GM04504 (cell line): ENCODE data around the gene ZIC5.

Experiments
- DNase-seq: peaks from one replicate; pipeline ENCODE4 v3.0.0-alpha.2; 2012; ENCODE audit warnings: low read depth

The ZIC5 gene

DNA sequence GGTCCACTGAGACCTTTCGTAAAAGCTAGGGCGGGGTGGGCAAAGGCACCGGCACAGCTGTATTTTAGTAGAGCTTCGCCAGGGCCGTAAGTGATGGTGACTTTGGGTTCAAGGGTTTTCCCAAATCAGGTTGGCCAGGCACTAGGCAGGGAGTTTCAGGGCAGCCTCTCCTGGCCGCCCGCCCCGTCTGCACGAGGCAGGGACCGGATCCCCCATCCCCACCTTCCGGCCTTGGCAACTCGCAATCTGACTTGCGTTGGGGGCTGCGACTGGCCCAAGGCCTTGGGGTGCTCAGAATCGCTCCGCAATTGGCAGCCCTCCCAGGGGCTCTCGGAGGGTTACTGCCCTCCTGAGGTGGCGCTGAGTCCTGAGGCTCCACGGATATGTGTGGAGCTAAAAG is 4.1 kb upstream of the ZIC5 start:
- no peak for DNase-seq

- DNase-seq, result no peak
Measured at GRCh38 chr13:99974939-99975561, 3.5 kb upstream of the ZIC5 start.

DNA sequence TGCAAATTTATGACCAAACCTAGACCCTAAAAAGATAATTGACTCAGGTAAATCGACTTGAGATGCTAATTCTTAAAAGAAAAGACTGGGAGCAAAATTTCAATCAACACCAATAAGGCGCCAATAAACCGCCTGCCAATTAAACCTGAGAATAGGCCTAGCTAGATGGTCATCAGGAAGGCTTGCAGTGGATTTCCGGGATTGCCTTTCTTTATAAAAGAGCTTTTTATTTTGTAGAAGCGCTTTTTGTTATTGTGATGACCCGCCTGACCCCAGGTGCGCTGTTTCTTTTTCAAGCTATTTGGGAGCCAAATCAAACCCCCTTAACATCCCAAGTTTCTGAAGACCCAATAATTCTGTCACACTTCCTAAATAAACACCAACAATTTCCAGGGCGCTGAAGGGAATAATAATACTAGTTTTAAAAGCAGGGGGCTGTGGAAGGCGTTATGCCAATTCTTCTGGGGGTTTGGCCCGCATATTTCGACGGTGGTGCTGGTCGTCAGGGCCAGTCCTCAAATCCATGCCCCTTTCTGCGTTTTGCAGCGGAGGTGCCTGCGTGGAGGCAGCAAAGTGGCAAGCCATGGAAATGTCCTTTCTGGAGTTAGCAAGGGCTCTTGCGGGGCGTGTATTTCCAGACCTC is 2.9 kb upstream of the ZIC5 start:
- DNase-seq, result no peak

DNA sequence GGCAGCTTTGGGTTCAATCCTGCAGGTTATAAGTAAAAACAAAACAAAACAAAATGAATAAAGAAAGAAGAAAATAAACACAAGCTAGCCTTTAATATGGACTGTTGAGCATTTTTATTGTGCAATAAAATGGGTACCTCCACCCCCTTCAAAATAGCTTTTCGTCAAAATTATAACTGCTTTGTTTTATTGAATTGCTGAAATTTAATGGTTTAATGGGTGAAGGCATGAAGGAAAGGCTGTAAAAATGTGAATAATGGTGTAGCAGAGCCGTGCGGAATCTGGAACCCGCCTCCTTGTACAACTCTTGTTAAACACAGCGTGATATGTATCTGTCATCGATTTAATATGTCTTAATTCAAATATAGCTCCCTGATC is 2.2 kb upstream of the ZIC5 start:
- DNase-seq, result no peak

GRCh38 chr13:99973163-99973807 is 1.7 kb upstream of the ZIC5 start:
- DNase-seq, result no peak

GRCh38 chr13:99972190-99972731 is 694 bp upstream of the ZIC5 start:
- DNase-seq, result no peak

- DNase-seq, result no peak
Measured at GRCh38 chr13:99970651-99971575, 654 bp downstream of the ZIC5 start.

DNA sequence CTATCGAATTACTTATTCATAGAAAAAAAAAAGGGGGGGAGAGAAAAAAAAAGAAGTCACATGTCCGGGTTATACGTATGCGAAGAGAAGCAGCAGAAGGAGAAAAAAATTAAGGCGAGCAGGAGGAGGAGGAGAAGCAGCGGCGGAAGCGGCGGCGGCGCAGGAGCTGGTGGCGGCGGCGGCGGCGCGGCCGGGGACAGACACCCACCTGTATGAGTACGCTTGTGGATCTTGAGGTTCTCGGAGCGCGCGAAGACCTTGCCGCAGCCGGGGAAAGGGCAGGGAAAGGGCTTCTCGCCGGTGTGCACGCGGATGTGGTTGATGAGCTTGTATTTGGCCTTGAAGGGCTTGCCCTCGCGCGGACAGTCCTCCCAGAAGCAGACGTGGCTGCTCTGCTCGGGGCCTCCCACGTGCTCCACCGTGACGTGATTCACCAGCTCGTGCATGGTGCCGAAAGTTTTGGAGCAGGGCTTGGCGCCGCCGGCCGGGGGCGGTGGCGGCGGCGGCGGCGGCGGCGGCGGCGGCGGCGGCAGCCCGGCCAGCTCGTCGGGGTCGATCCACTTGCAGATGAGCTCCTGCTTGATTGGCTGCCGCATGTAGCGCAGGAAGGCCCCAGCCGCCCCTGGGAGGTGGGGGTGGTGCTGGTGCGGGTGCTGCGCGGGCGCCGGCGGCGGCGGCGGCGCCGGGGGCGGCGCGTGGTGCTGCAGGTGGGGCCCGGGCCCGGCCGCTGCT is 1.5 kb downstream of the ZIC5 start:
- DNase-seq, result no peak

DNA sequence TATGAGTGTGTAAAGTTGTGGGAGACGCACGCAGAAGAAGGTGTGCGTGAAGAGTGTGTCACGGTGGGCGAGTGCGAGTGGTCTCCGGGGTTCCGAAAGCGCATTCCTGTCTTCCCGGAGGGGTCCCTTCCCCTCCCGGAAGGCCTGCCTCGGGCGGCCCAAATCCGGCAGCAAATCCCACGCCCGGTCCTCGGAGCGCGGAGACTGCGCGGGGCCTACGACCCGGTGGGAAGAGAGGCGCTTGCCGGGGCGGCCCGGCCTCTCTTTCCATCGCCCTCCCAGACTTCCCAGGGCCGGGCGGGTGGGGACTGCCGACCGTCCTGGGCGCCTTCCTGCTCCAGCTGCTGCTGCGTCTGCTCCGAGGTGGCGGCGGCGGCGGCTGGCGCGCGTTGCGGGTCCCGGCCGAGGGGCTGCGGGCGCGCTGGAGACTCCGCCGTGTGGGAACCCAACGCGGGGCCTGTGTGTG is 2.1 kb downstream of the ZIC5 start:
- no peak for DNase-seq

- no peak for DNase-seq
Measured at GRCh38 chr13:99968521-99969452, 2.8 kb downstream of the ZIC5 start.

GRCh38 chr13:99967869-99968520 is 3.6 kb downstream of the ZIC5 start:
- no peak for DNase-seq

DNA sequence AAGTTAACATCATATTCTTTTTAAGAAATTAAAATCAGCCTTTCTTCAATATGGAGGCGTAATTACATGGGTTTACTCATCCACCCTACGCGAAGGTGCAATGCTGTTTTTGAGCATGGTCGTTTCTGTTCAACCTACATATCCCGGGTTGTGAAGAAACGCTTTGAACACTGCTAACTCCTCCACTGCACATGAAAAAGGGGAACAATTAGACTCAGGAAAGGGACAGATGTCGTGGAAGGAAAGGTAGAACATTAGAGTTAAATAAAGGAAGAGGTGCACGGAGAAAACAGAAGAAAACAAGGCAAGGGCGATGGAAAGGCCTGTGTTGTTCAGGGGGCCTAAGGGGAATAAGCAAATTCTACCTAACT is 4.1 kb downstream of the ZIC5 start:
- DNase-seq, result no peak

- DNase-seq, result no peak
Measured at GRCh38 chr13:99966064-99966805, 5.3 kb downstream of the ZIC5 start.

GRCh38 chr13:99965329-99966000 is 6.1 kb downstream of the ZIC5 start:
- no peak for DNase-seq

- DNase-seq, result no peak
Measured at GRCh38 chr13:99963816-99964339, 7.7 kb downstream of the ZIC5 start.

DNA sequence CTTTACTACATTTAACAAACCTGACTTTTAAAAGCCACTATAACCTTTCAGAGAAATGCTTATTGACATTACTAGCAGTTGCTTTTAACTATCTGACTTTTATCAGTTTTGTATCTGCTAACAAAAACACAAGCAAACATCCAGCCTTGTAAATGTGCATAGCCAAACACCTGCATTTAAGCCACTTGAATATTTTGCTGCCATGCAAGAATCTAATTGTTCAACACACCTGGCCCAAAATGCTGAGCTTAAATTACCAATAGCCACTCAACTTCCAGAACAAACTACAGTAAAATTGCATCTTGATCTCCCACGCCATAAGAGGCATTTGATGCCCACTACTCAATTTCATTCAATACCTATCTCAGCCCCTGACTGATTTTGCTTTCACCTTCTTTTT is 9.3 kb downstream of the ZIC5 start:
- no peak for DNase-seq

GRCh38 chr13:99961636-99962035 is 9.9 kb downstream of the ZIC5 start:
- no peak for DNase-seq

DNA sequence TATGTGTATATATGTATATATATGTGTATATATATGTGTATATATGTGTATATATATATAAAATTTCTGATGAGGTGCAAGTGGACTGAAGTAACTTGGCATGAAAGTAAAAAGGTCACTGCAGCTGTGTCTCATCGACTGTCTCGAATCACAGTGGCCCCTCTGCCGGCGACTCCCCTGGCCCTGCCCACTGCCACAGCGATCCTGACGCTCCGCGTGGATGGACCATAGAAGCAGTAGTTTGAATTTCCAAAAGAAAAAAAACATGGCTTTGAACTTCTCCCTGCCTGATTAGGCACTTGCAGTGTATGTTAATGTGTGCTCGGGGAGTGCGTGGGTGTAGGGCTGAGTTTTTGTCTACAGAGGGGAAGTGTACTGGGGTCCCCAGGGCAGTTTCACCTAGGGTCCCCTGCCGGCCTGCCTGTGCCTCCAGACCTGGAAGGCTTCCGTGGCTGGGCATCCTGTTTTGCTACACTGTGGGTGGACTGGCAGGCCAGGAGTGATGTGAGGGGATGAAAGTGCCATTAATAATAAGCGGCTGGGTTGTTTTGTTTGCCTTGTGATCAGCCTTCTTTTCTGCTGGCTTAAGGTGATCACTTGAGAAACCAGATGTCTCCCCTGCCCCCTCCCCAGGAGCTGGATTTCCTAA is 10.8 kb downstream of the ZIC5 start:
- no peak for DNase-seq
